ENCODE measurements around the gene PCNP.

- TF ChIP-seq CTCF (IDR thresholded peaks at IDR 0.05) (no peak), POLR2A (IDR thresholded peaks at IDR 0.05) (no peak)
Measured at GRCh38 chr3:101571028-101571895, 2.7 kb upstream of the PCNP start.

Data from sigmoid colon (tissue), 3 donors.